ENCODE measurements around the gene GRM7. TPM values are rescaled to one million over a fixed set of nuclear protein-coding genes. Genes with fewer than 3 reads are reported as not detected.

GRM7 gene
- total RNA-seq, 4 donors from 2014 or later = 0.29 to 15.8 (median 0.67) TPM

- TF ChIP-seq POLR2A (IDR thresholded peaks at IDR 0.05) (no peak), CTCF (IDR thresholded peaks at IDR 0.05) (no peak)
- Histone ChIP-seq H3K9me3 (no peaks in the 10 kb centered on the region), H3K4me1 (no peaks in the 10 kb centered on the region), H3K36me3 (no peaks in the 10 kb centered on the region), H3K27me3 (no peaks in the 10 kb centered on the region), H3K4me3 (no peak overlapping the region), H3K27ac (no peak overlapping the region)
- DNase-seq = no peak
- intact Hi-C loops (cut with DNase I; ENCODE audit: low total_unique reads) = no loop called here
Measured at GRCh38 chr3:7439101-7439680, 578.3 kb downstream of the GRM7 start.

- no peak for DNase-seq
- Histone ChIP-seq H3K27me3 (no peaks in the 10 kb centered on the region), H3K9me3 (no peaks in the 10 kb centered on the region), H3K27ac (no peak overlapping the region), H3K36me3 (no peaks in the 10 kb centered on the region), H3K4me1 (no peaks in the 10 kb centered on the region), H3K4me3 (no peak overlapping the region)
- intact Hi-C loops (cut with DNase I; ENCODE audit: low total_unique reads) = no loop called here
- TF ChIP-seq POLR2A (IDR thresholded peaks at IDR 0.05) (no peak), CTCF (IDR thresholded peaks at IDR 0.05) (no peak)
Measured at GRCh38 chr3:7444886-7445285, 584.0 kb downstream of the GRM7 start.

GRCh38 chr3:7445331-7445730 lies 584.4 kb downstream of the GRM7 start:
- H3K4me3 ChIP-seq = no peak overlapping the region
- intact Hi-C loops (cut with DNase I; ENCODE audit: low total_unique reads) = no loop called here
- TF ChIP-seq CTCF (IDR thresholded peaks at IDR 0.05) = no peak
- no peak for TF ChIP-seq POLR2A (IDR thresholded peaks at IDR 0.05)
- H3K27me3 ChIP-seq = no peaks in the 10 kb centered on the region
- no peaks in the 10 kb centered on the region for H3K36me3 ChIP-seq
- DNase-seq = no peak
- H3K9me3 ChIP-seq = no peaks in the 10 kb centered on the region
- no peaks in the 10 kb centered on the region for H3K4me1 ChIP-seq
- no peak overlapping the region for H3K27ac ChIP-seq

GRCh38 chr3:7447197-7447769 lies 586.4 kb downstream of the GRM7 start:
- H3K27me3 ChIP-seq = no peaks in the 10 kb centered on the region
- no peaks in the 10 kb centered on the region for H3K4me1 ChIP-seq
- no peak overlapping the region for H3K27ac ChIP-seq
- no peak overlapping the region for H3K4me3 ChIP-seq
- H3K9me3 ChIP-seq = no peaks in the 10 kb centered on the region
- intact Hi-C loops (cut with DNase I; ENCODE audit: low total_unique reads) = no loop called here
- TF ChIP-seq CTCF (IDR thresholded peaks at IDR 0.05) = no peak
- no peaks in the 10 kb centered on the region for H3K36me3 ChIP-seq
- no peak for DNase-seq

GRCh38 chr3:7456386-7456785 lies 595.5 kb downstream of the GRM7 start:
- Histone ChIP-seq H3K9me3 (no peaks in the 10 kb centered on the region), H3K4me3 (no peak overlapping the region), H3K27ac (no peak overlapping the region), H3K27me3 (no peaks in the 10 kb centered on the region), H3K4me1 (no peaks in the 10 kb centered on the region), H3K36me3 (no peaks in the 10 kb centered on the region)
- intact Hi-C loops (cut with DNase I; ENCODE audit: low total_unique reads) = no loop called here
- no peak for DNase-seq
- TF ChIP-seq CTCF (IDR thresholded peaks at IDR 0.05) (no peak), POLR2A (IDR thresholded peaks at IDR 0.05) (no peak)
